ENCODE data around the gene ANKHD1.

The ANKHD1 gene

DNA sequence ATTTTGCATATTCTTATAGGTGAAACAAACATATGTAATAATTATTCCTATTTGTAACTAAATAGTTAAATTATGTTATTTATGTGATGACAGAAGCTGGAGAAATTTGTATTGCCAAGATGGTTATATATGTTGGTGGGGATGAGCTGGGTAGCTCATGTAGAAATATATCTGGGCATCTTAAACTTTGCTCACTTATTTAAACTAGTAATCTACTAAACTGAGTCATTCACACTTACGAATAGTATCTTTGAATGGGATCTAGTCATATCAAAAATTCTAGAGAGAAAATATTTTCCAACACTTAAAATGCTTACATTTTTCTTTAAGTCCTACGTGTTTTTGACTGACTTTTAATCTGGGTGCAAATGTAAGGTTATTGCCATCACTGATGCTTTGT lies 101.2 kb downstream of the ANKHD1 start:
- in situ Hi-C loops (cut with MboI; ENCODE audit: low sequenced_read_pairs): no loop called here

DNA sequence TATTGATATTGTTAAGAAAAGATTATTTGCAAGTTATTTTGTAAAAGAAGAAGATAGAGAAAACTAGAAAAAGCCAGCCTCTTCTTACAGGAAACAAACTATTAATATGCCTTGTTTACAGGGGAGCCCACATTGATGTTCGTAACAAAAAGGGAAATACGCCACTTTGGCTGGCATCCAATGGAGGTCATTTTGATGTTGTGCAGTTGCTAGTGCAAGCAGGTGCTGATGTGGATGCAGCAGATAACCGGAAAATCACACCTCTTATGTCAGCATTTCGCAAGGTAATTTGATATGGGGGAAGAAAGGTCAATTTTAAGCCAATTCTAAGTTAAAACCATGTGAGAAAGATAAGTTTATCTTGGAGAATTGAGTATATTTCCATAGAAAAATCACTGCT lies 108.3 kb downstream of the ANKHD1 start:
- in situ Hi-C loops (cut with MboI; ENCODE audit: low sequenced_read_pairs): no loop called here

DNA sequence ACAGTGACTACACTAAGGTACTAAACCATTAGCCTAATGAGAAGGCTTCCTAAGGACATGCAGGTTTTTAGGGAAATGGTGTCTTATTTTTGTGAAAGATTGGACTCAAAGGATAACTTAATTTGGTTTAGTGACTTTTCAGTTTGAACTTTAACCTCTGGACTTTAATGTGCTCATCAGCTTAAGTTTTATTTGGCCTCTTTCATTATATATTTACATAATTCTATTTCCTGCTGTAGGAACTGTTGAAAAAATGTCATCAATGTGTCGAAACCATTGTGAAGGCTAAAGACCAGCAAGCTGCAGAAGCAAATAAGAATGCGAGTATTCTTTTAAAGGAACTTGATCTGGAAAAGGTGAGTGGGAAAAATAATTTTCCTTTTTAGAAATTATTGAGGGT lies 111.5 kb downstream of the ANKHD1 start:
- in situ Hi-C loops (cut with MboI; ENCODE audit: low sequenced_read_pairs): no loop called here

DNA sequence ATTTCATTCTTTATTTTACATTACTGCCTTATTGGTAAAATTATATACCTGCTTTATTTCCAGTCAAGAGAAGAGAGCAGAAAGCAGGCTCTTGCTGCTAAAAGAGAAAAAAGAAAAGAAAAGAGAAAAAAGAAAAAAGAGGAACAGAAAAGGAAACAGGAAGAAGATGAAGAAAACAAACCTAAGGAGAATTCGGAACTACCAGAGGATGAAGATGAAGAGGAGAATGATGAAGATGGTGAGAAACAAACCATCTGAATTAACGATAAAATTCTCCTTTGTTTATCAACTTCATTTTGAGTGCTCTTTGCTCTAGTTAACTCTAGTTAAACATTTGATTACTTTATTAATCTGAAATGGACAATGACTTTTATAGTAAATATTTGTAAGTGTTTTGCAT lies 122.4 kb downstream of the ANKHD1 start:
- in situ Hi-C loops (cut with MboI; ENCODE audit: low sequenced_read_pairs): no loop called here

DNA sequence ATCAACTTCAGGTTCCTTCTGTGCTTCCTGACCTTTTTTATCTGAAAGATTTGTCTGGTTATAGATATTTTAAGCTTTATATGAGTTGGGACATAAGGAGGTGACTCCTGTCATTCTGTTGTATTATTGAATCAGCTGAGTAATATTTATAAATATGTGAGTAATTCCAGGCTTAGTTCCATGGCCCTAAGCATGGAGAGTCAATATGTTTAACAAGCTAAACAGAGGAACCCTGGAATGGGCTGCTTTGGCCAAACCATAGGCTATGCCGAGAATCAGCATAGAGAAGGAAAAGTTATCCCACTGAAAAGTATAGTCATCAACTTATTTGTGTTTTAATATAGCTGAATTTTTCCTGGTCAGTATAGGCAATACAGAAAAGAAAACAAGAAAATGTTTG lies 138.6 kb downstream of the ANKHD1 start:
- in situ Hi-C loops (cut with MboI; ENCODE audit: low sequenced_read_pairs): no loop called here

DNA sequence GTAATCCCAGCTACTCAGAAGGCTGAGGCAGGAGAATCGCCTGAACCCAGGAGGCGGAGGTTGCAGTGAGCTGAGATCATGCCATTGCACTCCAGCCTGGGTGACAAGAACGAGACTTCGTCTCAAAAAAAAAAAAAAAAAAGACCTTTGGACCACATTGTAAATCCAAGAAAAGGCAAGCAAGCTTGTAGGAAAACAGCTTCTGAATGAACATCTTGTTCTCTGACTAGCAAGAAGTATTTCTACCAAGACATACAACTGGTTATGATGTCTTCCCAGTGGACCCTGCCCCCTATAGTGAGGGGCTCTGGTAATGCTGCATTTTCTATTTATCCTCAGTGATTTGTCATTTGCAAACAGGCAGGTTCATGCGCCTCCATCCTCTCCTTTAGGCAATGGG lies 141.3 kb downstream of the ANKHD1 start:
- in situ Hi-C loops (cut with MboI; ENCODE audit: low sequenced_read_pairs): no loop called here

DNA sequence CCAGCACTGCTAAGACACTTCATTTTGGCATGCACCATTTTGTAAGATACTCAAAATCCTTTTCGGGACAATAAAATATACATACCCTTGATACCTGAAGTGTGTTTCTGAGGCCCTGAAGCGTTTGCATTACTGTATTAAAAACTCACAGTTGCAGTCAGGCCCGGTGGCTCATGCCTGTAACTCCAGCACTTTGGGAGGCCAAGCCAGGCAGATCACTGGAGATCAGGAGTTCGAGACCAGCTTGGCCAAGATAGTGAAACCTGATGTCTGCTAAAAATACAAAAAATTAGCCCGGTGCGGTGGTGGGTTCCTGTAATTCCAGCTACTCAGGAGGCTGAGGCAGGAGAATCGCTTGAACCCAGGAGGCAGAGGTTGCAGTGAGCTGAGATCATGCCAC lies 143.4 kb downstream of the ANKHD1 start:
- in situ Hi-C loops (cut with MboI; ENCODE audit: low sequenced_read_pairs): no loop called here

DNA sequence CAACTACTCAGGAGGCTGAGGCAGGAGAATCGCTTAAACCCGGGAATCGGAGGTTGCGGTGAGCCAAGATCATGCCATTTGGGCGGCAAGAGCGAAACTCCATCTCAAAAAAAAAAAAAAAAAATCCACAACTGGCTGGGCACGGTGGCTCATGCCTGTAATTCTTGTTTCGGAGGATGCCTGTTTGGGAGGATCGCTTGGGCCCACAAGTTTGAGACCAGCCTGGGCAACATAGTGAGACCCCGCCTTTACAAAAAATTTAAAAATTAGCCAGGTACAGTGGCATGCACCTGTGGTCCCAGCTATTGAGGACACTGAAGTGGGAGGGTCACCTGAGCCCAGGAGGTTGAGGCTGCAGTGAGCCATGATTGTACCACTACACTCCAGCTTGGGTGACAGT lies 144.0 kb downstream of the ANKHD1 start:
- in situ Hi-C loops (cut with MboI; ENCODE audit: low sequenced_read_pairs): no loop called here

DNA sequence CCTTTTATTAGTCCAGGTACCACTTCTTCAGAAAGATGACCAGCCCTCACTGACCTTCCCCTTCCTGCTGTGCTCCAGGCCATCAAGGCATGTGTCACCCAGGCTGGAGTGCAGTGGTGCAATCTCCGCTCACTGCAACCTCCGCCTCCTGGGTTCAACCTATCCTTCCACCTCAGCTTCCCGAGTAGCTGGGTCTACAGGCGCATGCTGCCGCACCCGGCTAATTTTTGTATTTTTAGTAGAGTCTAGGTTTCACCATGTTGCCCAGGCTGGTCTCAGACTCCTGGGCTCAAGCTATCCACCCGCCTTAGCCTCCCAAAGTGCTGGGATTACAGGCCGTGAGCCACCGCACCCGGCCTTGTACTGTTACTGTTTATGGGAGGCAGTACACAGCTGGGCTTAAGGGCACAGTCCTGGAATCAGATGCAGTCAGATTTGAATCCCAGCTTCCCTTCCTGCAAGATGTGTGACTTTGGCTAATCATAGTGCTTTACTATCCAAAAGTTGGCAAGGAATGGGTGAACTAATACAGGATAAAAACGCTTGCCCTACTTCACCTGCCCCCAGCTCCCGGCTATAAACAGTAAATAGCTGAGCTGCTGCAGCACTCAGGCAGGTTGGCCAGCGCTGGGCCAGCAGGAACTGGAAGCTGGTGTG lies 145.3 kb downstream of the ANKHD1 start:
- in situ Hi-C loops (cut with MboI; ENCODE audit: low sequenced_read_pairs): no loop called here

DNA sequence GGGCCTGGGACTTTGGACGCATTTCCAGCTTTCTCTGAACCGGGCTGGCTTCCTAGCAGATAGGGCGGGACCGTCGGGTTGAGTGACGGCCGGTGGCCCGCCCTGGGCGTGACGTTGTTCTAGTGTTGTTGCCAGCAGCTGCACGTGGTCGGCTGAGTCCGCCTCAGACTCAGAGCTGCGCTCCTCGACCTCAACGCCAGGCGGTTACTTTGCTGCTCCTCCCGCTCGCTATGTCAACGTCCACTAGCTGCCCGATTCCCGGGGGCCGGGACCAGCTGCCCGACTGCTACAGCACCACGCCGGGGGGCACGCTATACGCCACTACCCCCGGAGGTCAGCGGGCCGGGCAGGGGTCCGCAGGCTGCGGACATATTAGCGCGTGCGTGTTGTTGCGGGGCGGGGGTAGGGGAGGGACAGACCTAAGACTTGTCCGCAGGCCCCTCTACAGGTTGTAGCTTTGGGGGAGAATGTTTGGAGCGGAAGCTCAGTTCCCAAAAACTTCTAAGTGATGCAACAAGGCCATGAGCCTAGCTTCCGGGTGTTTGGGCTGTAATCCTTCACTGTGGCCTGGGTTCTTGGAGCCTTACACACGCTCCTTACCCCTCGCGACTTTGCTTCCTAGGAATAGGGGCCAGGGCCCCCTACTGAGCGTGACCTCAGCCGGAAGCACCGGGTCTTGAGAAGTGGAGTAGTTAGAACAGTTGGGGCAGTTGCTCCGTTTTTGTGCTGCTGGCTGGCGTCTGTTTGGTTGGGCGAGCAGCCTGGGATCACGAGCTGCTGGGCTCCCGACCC lies 146.1 kb downstream of the ANKHD1 start, which contains the start of gene EIF4EBP3:
EIF4EBP3 (plus strand) TSS at position 155 of the 792 bp plus-strand sequence; CDS start at position 231, 76 bp downstream.
- in situ Hi-C loops (cut with MboI; ENCODE audit: low sequenced_read_pairs): no loop called here

DNA sequence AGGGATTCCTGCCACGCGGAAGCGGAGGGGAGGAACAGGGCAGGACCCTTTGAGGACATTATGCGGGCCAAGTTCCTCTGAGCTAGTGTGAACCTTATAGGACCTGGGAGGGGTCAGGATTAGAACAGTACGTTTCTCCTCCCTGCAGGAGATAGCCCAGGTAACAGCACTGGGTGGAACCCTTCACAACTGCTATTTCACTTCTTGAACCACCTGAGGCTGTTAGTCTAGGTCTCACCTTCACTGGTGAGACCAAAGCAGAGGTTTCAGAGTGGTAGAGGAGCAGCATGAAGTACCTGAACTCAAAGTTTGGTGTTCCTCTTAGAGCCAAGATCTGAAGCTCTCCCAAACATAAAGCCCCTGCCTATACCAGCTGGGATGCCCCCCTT lies 146.7 kb downstream of the ANKHD1 start:
- in situ Hi-C loops (cut with MboI; ENCODE audit: low sequenced_read_pairs): no loop called here

DNA sequence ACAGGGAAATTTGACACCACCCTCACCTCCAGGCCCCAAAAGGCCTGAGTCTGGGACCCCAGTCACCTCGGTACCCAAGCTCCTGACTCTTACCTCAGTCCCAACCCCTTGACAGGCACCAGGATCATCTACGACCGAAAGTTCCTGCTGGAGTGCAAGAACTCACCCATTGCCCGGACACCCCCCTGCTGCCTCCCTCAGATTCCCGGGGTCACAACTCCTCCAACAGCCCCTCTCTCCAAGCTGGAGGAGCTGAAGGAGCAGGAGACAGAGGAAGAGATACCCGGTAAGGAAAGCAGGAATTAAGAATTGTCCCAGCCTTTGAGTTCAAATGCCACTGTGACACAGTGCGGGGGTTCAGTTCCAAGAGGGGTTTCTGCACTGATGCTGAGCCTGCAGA lies 147.2 kb downstream of the ANKHD1 start:
- in situ Hi-C loops (cut with MboI; ENCODE audit: low sequenced_read_pairs): no loop called here

DNA sequence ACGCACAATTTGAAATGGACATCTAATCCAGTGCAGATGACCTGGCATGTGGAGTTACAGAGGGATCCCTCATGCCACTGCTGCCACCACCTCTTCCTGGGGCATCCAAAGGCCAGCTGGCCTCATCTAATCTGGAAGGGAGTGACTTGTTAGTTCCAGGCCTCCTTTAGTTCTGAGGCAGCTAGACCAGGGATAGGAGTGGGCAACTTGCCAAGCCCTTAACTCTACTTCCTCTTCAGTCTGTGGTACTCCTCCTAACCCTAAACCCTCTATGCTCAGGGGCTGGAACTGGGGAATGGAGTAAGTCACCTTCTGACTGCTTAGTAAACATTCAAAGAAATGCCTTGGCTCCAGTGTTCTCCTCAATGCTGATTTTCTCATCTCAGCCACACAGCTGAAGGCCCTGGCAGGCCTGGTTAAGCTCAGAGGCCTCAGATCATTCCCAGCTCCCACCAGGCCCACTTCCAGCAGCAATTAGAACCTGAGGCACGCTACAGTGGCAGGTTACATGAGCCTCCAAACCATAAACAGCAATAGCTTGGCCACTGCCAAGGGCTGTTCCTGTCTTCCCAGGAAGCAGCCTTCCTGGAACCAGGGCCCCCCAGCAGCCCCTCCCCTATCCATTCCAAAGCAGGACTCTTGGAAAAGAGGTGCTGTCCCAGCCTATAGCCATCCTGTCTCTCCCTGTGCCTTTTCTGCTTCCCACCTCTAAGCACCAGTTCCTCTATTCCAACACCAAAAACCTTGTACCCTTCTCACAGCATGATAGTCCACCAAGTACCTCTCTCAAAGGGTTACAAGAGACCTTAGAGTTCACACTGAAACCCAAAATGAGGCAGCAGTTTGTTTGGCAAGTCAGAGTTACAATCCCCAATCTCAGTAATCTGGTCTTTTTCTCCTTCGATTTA lies 147.9 kb downstream of the ANKHD1 start:
- in situ Hi-C loops (cut with MboI; ENCODE audit: low sequenced_read_pairs): no loop called here

DNA sequence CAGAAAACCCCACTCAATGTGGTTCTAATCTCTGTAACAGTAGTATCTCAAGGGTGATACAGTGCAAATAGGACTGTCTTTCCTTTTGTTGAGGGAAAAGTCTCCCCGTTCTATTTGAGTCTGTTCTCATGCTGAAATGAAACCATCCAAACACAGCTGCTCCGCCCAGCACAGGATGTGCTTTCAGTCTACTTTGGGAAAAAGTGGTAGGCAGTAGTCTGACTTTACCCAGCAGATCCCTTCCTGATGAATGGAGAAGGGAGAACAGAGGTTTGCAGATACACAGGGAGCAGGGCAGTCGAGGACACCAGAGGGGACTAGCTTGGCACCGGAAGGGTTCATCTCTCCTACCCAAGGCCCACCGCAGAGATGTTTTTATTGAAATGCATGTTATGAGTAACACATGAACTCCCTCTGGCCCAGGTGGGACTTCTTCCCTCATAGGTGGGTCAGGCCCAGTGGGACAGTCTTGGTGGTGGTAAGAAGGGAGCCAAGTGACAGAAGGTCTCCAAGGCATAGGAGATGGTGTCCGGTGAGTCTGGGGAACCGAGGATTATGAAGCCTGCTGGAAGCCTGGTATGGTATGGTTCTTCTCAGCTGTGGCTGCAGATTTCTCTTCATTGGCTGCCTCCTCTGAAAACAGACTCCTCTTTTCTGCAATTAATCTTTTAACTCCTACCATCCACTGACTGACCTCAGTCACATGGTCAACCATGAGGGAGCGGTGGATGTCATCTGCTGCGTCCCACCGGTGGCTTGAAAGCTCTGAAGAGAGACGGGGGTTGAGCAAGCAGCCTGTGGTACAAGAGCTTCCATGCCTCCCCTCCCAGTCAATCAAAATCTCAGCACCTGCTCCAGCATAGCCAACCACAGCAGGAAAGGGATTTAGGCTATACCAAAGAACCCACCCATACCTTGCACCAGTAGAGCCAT lies 148.8 kb downstream of the ANKHD1 start:
- in situ Hi-C loops (cut with MboI; ENCODE audit: low sequenced_read_pairs): no loop called here

DNA sequence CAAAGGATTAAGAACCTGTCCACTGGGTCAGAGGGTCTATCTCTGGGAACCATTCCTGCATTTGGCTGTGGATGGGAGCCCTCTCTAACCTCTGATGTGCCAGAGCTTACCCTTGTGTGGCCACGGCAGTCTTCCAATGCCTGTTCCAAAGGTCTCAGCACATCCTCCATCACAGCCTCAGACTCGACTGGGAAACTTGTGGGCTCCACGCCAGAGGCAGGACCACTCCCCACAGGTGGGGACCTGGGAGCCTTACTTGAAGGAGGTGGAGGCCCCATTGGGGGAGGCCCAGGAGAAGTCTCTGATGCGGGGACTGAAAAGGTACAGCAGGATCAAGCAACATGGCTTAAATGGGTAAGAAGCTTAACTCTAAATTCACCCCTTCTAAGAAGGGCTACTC lies 150.2 kb downstream of the ANKHD1 start:
- in situ Hi-C loops (cut with MboI; ENCODE audit: low sequenced_read_pairs): no loop called here

DNA sequence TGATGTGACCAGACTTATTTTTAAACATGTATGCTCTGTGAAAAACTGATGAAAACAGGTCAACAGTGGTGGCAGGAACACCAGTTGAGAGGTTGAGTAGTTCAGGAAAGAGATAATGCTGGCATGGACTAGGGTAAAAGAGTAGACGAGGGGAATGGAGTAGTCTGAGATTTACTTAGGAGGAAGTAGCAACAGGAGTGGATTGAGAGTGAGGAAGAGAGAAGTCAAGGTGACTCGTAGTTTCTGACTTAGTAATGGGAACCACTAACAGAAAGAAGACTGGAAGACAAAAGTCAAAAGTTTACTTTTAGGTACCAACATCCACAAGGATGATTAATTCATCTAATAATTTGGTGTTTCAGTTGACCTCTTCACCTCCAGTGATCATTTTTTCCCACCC lies 152.0 kb downstream of the ANKHD1 start:
- in situ Hi-C loops (cut with MboI; ENCODE audit: low sequenced_read_pairs): no loop called here

DNA sequence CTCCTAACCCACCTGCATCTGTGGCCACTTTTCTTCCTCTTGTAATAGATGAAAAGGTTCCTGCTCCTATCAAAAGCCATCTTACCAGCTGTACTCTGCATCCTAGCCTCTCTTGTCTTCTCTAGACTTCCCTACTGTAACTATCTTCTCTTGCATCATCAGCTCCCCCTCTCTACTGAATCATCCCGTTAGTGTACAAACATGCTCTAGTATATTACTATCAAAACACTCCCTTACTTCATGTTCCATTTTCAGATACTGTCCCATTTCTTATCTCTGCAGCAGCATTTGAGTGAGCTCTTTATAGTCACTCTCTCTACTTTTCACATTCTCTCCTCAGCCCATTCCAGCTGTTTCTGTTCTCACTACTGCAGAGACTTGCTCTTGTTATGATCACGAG lies 152.8 kb downstream of the ANKHD1 start:
- in situ Hi-C loops (cut with MboI; ENCODE audit: low sequenced_read_pairs): no loop called here

DNA sequence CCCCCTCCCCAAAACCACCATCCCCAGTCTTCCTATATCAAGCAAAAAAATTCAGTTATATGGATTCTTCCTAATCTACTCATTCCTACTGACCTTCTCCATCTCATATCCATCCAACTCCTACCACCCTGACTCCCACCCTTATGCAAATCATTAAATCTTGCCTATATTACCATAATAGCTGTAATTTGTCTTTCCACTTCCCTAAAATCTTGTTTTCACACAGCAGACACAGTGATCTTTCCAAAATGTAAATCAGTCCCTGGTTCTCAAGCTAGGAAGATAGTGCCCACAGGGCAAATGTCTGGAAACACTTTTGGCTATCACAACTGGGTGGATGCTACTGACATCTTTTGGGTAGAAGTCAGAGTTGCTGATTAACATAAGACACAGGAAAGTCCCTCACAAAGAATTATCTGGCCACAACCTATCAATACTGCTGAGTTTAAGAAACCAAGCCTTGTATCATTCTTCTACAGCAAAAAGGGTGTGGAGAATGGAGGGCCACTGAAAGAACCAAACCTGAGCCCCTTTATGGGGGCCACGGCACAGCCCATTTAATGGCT lies 154.2 kb downstream of the ANKHD1 start:
- in situ Hi-C loops (cut with MboI; ENCODE audit: low sequenced_read_pairs): no loop called here

DNA sequence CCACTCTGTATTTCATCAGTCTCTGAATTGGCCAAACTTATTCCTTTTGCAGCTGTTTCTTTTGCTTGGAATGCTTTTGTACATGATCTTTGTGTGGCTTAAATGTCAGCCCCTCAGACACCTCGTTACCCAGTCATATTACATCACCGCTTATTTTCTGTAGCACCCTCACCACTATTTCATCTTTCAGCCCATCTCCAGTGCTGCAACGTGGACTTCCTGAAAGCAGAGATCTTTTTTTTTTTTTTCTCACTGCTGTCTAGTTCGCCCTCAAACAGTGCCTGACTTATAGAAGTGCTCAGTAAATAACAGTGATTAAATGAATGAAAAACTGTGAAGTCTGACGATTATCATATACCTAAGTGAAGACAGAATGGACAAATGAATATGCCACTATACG lies 154.8 kb downstream of the ANKHD1 start:
- in situ Hi-C loops (cut with MboI; ENCODE audit: low sequenced_read_pairs): no loop called here

DNA sequence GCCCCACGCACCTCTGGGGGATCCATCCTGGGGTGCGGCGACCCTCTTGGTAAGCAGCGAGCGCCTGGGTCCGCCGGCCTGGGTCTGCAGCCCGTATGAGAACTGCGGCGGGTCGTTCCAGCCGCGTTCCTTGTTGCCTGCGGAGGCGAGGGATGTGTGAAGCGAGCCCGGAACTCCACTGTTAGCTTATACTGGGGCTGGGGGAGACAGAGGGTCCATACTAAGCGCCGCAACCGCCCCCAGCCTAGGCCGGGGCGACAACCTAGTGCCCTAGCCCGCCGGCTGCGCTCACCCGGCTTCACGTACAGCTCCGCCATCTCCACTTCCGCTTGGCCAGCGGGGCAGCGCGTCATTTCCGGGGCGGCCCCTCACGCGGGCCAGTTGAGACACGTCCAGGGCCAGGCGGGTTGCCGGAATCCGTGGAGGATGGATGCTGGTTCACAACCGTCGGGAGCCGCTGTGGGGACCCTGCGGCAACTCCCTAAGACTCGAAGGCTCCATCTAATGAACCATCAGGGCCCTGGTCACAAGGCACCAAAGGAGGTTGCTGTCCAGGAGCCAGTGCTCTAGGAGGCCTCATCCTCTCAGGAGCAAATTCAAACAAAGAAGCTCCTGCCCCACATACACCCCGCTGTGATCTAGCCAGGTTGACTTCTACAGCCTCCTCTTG lies 155.6 kb downstream of the ANKHD1 start, which contains the start of gene SRA1:
SRA1 (minus strand) TSS at position 338 of the 670 bp plus-strand sequence; CDS start at position 317, 21 bp downstream.
- in situ Hi-C loops (cut with MboI; ENCODE audit: low sequenced_read_pairs): no loop called here

Measured in HL-60/S4 treated with retinoic acid at 250 ng/mL for 4 days and 3 days (cell line).